Spleen (tissue), 11 donors: Measurements from ENCODE around the gene LMF1. TPM values are rescaled to one million over a fixed set of nuclear protein-coding genes. Genes with fewer than 3 reads are reported as not detected.

Experiments used
- DNase-seq: peaks from one replicate; pipeline ENCODE4 v3.0.0-alpha.2; 2020
- H3K27ac ChIP-seq, 8 donors: fragments of 200-600 bp; sonication (generic) in 7 of 8; 1 replicate in 4 of 8; 2 replicates in 4 of 8; pipeline versions ENCODE4 v1.5.0 to v1.8.0; 2016 to 2021; ENCODE audit warnings: inconsistent platforms in 4 of 8, mild to moderate bottlenecking in 4 of 8, moderate library complexity in 1 of 8
- H3K27me3 ChIP-seq, 7 donors: fragments of 200-600 bp; sonication (generic) in 6 of 7; replicated peaks in 1 of 7; 1 replicate in 4 of 7; 2 replicates in 3 of 7; pipeline versions ENCODE4 v1.5.0 to v1.8.0; 2016 to 2021; ENCODE audit warnings: inconsistent platforms in 3 of 7, mild to moderate bottlenecking in 1 of 7
- H3K36me3 ChIP-seq, 6 donors: fragments of 200-600 bp; sonication (generic) in 5 of 6; 1 replicate in 4 of 6; 2 replicates in 2 of 6; pipeline versions ENCODE4 v1.5.0 to v1.8.0; 2016 to 2021; ENCODE audit warnings: inconsistent platforms in 2 of 6
- H3K4me1 ChIP-seq, 6 donors: fragments of 200-600 bp; sonication (generic) in 5 of 6; 1 replicate in 3 of 6; 2 replicates in 3 of 6; pipeline versions ENCODE4 v1.5.0 to v1.8.0; 2016 to 2021; ENCODE audit warnings: inconsistent platforms in 3 of 6
- H3K4me3 ChIP-seq, 8 donors: fragments of 200-600 bp; sonication (generic) in 7 of 8; 1 replicate in 4 of 8; 2 replicates in 4 of 8; pipeline versions ENCODE4 v1.5.0 to v1.8.0; 2016 to 2021; ENCODE audit warnings: inconsistent platforms in 4 of 8, mild to moderate bottlenecking in 4 of 8, moderate library complexity in 2 of 8
- H3K9me3 ChIP-seq, 8 donors: fragments of 200-600 bp; sonication (generic) in 7 of 8; 1 replicate in 4 of 8; 2 replicates in 4 of 8; pipeline versions ENCODE4 v1.5.0 to v1.8.0; 2016 to 2021; ENCODE audit warnings: inconsistent platforms in 4 of 8
- CTCF ChIP-seq, 11 experiments: fragments of 200-600 bp in 7 of 11; fragments of 450-650 bp in 4 of 11; sonication (generic) in 4 of 11; IDR thresholded peaks in 8 of 11; conservative IDR thresholded peaks in 3 of 11; 1 replicate in 7 of 11; 2 replicates in 4 of 11; pipeline versions ENCODE4 v1.4.0 to v1.8.0; 2016 to 2021; ENCODE audit warnings: antibody characterized with exemption in 11 of 11, inconsistent platforms in 4 of 11, mild to moderate bottlenecking in 1 of 11
- POLR2A ChIP-seq, 3 donors: fragments of 450-650 bp; IDR thresholded peaks; one replicate each; pipeline ENCODE4 v1.5.1; 2017; ENCODE audit warnings: antibody characterized with exemption in 3 of 3, mild to moderate bottlenecking in 1 of 3
- POLR2AphosphoS5 ChIP-seq, 3 donors: sonication (generic); formaldehyde crosslinking; IDR thresholded peaks; one replicate each; pipeline ENCODE4 v1.5.1; 2017; ENCODE audit warnings: antibody characterized with exemption in 3 of 3
- WGBS, 5 donors: extraction: QIAGEN DNeasy Blood & Tissue Kit in 3 of 5; methylation state at CpG; one replicate each; pipeline versions ENCODE4 v1.1.5 to v1.1.7; 2013 to 2018; 5-methylcytosine and 5-hydroxymethylcytosine counted together
- intact Hi-C: fragments of 100-400 bp; cut with DNase I; formaldehyde crosslinking; loops from one replicate; pipeline ENCODE4 v1.15.0; 2023; ENCODE audit warnings: low total_unique reads
- polyA plus RNA-seq, 3 donors: library from polyadenylated mRNA; stranded (reverse); fragments of 200-250 nt; gene quantifications; one replicate each; pipeline ENCODE4 v1.2.1, GENCODE V29; 2013
- total RNA-seq, 7 donors: library from RNA; depleted of rRNA in 3 of 7; stranded (reverse); fragments of >200 nt in 3 of 7; fragmentation: NEBNext Ultra II Directional in 4 of 7; extraction: Animal tissue kit (Norgen Biotek cat#: 25700) in 4 of 7; gene quantifications; one replicate each; pipeline versions ENCODE4 v1.1.0 to v1.2.1, GENCODE V29; 2016 to 2021
- donor health status: healthy with polysubstance abuse.
- donor health status: DM: no; HTN: no; CAD: no; lungs with moderate emphysema.
- donor health status: DM: no; HTN: no; CAD: no.
- donor health status: Bipolar disorder and iron deficiency.
- donor health status: healthy.
- donor health status: DM: no; HTN: no; CAD: no.
- donor health status: DM: yes; HTN: yes; CAD: no.

LMF1 gene
- total and polyA plus RNA-seq, 10 donors: 10.4 to 57.6 (median 32.5) TPM

- no peak for TF ChIP-seq POLR2A (IDR thresholded peaks at IDR 0.05)
- no peak for TF ChIP-seq CTCF (IDR thresholded peaks at IDR 0.05 in 8 of 11, conservative IDR thresholded peaks at IDR 0.05 in 3 of 11)
- H3K9me3 ChIP-seq: peaks cover 0 to 19% (median 15%) of the 10 kb centered on the region in 8 donors
- H3K4me3 ChIP-seq: no peak overlapping the region
- H3K36me3 ChIP-seq: no peaks in the 10 kb centered on the region
- H3K27me3 ChIP-seq: peaks cover 0 to 53% (median 0%) of the 10 kb centered on the region in 7 donors
- H3K27ac ChIP-seq: no peak overlapping the region
- DNase-seq: no peak
- H3K4me1 ChIP-seq: no peaks in the 10 kb centered on the region
- WGBS, 5 donors: 89 to 93% (median 90%) methylated on average over 34 to 41 of the region's 41 CpGs
- intact Hi-C loops: no loop called here
These were observed 19.9 kb upstream of the LMF1 start for GRCh38 chr16:990516-991291.

GRCh38 chr16:989354-989814 is 18.6 kb upstream of the LMF1 start:
- intact Hi-C loops: no loop called here
- TF ChIP-seq POLR2AphosphoS5 (IDR thresholded peaks at IDR 0.05): no peak
- TF ChIP-seq POLR2A (IDR thresholded peaks at IDR 0.05): no peak
- TF ChIP-seq CTCF (IDR thresholded peaks at IDR 0.05 in 8 of 11, conservative IDR thresholded peaks at IDR 0.05 in 3 of 11): no peak
- DNase-seq: no peak
- peaks cover 0 to 6% (median 2%) of the 10 kb centered on the region in 8 donors for H3K9me3 ChIP-seq
- WGBS, 5 donors: 85 to 90% (median 87%) methylated on average over 9 to 11 of the region's 11 CpGs
- H3K36me3 ChIP-seq: no peaks in the 10 kb centered on the region
- H3K27ac ChIP-seq: no peak overlapping the region
- H3K4me1 ChIP-seq: no peaks in the 10 kb centered on the region
- no peak overlapping the region for H3K4me3 ChIP-seq
- peaks cover 0 to 48% (median 0%) of the 10 kb centered on the region in 7 donors for H3K27me3 ChIP-seq

GRCh38 chr16:988471-989353 is 17.9 kb upstream of the LMF1 start:
- Histone ChIP-seq H3K27ac (no peak overlapping the region), H3K4me3 (no peak overlapping the region), H3K27me3 (peaks cover 0 to 53% (median 0%) of the 10 kb centered on the region in 7 donors), H3K9me3 (no peaks in the 10 kb centered on the region), H3K4me1 (no peaks in the 10 kb centered on the region), H3K36me3 (no peaks in the 10 kb centered on the region)
- intact Hi-C loops: no loop called here
- WGBS, 5 donors: 69 to 81% (median 70%) methylated on average over 24 to 35 of the region's 35 CpGs
- no peak for DNase-seq
- TF ChIP-seq CTCF (IDR thresholded peaks at IDR 0.05 in 8 of 11, conservative IDR thresholded peaks at IDR 0.05 in 3 of 11) (no peak), POLR2AphosphoS5 (IDR thresholded peaks at IDR 0.05) (no peak)

GRCh38 chr16:987906-988305 is 17.1 kb upstream of the LMF1 start:
- Histone ChIP-seq H3K4me1 (peaks cover 0 to 5% (median 0%) of the 10 kb centered on the region in 6 donors), H3K36me3 (no peaks in the 10 kb centered on the region), H3K9me3 (no peaks in the 10 kb centered on the region), H3K4me3 (no peak overlapping the region), H3K27me3 (peaks cover 0 to 62% (median 0%) of the 10 kb centered on the region in 7 donors), H3K27ac (no peak overlapping the region)
- 92 to 97% (median 94%) methylated on average over 8 to 17 of the region's 17 CpGs for WGBS, 5 donors
- TF ChIP-seq CTCF (IDR thresholded peaks at IDR 0.05 in 8 of 11, conservative IDR thresholded peaks at IDR 0.05 in 3 of 11) (no peak), POLR2A (IDR thresholded peaks at IDR 0.05) (no peak), POLR2AphosphoS5 (IDR thresholded peaks at IDR 0.05) (no peak)
- no peak for DNase-seq
- intact Hi-C loops: no loop called here
